HEK293T (cell line): ENCODE measurements around the gene CDC42.

Experiments used
- CTCF ChIA-PET: fragments of 350-600 bp; formaldehyde crosslinking; extraction: SDS; loops from one replicate; lab custom pipeline; 2021; ENCODE audit warnings: antibody characterized with exemption, inconsistent platforms; lab: Yijun Ruan, JAX
- POLR2A ChIA-PET: fragments of 350-600 bp; formaldehyde crosslinking; extraction: SDS; loops from one replicate; lab custom pipeline; 2020; ENCODE audit warnings: antibody characterized with exemption, inconsistent platforms; lab: Yijun Ruan, JAX
- DNase-seq: peaks from one replicate; pipeline ENCODE4 v3.0.0; 2012; ENCODE audit warnings: mixed read lengths; ENCODE audit errors: extremely low spot score
- ARNT ChIP-seq: fragments of 450-650 bp; IDR thresholded peaks from 2 replicates; pipeline ENCODE4 v1.6.1; 2017; ENCODE audit warnings: mild to moderate bottlenecking
- BHLHE40 ChIP-seq: fragments of 450-650 bp; IDR thresholded peaks from 2 replicates; pipeline ENCODE4 v1.6.1; 2016; ENCODE audit warnings: mild to moderate bottlenecking, moderate library complexity, borderline replicate concordance
- CTBP1 ChIP-seq: fragments of 450-650 bp; IDR thresholded peaks from 2 replicates; pipeline ENCODE4 v1.6.1; 2016; ENCODE audit warnings: borderline replicate concordance
- ELF4 ChIP-seq: fragments of 450-650 bp; IDR thresholded peaks from 2 replicates; pipeline ENCODE4 v1.6.1; 2017; ENCODE audit warnings: antibody characterized with exemption
- FOXA1 ChIP-seq: fragments of 450-650 bp; IDR thresholded peaks from 2 replicates; pipeline ENCODE4 v1.6.1; 2016; ENCODE audit warnings: mild to moderate bottlenecking
- FOXK2 ChIP-seq: fragments of 450-650 bp; IDR thresholded peaks from 2 replicates; pipeline ENCODE4 v1.6.1; 2016; ENCODE audit warnings: mild to moderate bottlenecking
- FOXM1 ChIP-seq: fragments of 450-650 bp; IDR thresholded peaks from 2 replicates; pipeline ENCODE4 v1.6.1; 2017; ENCODE audit warnings: mild to moderate bottlenecking, borderline replicate concordance
- HDGF ChIP-seq: fragments of 450-650 bp; IDR thresholded peaks from 2 replicates; pipeline ENCODE4 v1.6.1; 2017; ENCODE audit warnings: antibody characterized with exemption, borderline replicate concordance
- L3MBTL2 ChIP-seq: fragments of 450-650 bp; conservative IDR thresholded peaks from 2 replicates; pipeline ENCODE4 v1.6.1; 2016; ENCODE audit warnings: mild to moderate bottlenecking
- LEF1 ChIP-seq: fragments of 450-650 bp; IDR thresholded peaks from 2 replicates; pipeline ENCODE4 v1.6.1; 2017; ENCODE audit warnings: mild to moderate bottlenecking, borderline replicate concordance
- NFRKB ChIP-seq: fragments of 450-650 bp; IDR thresholded peaks from 2 replicates; pipeline ENCODE4 v1.6.1; 2016; ENCODE audit warnings: mild to moderate bottlenecking, moderate library complexity
- PKNOX1 ChIP-seq: fragments of 450-650 bp; IDR thresholded peaks from 2 replicates; pipeline ENCODE4 v1.6.1; 2016
- SP1 ChIP-seq: fragments of 450-650 bp; IDR thresholded peaks from 2 replicates; pipeline ENCODE4 v1.6.1; 2017
- SUZ12 ChIP-seq: fragments of 450-650 bp; IDR thresholded peaks from 2 replicates; pipeline ENCODE4 v1.6.1; 2016; ENCODE audit warnings: mild to moderate bottlenecking
- TARDBP ChIP-seq: fragments of 450-650 bp; IDR thresholded peaks from 2 replicates; pipeline ENCODE4 v1.6.1; 2016
- ZNF384 ChIP-seq: fragments of 450-650 bp; IDR thresholded peaks from 2 replicates; pipeline ENCODE4 v1.6.1; 2016

Gene CDC42

GRCh38 chr1:22107126-22107525, 54.6 kb downstream of the CDC42 start:
- no peak for DNase-seq
- POLR2A ChIA-PET, result no interaction called here
- no peak for TF ChIP-seq ARNT
- TF ChIP-seq FOXK2, result no peak
- no peak for TF ChIP-seq ZNF384
- TF ChIP-seq FOXA1, result no peak
- TF ChIP-seq L3MBTL2, result no peak
- TF ChIP-seq SP1, result no peak
- TF ChIP-seq LEF1, result no peak
- no peak for TF ChIP-seq FOXM1
- TF ChIP-seq TARDBP, result no peak
- no peak for TF ChIP-seq NFRKB
- TF ChIP-seq CTBP1, result no peak
- TF ChIP-seq ELF4, result no peak
- TF ChIP-seq PKNOX1, result no peak
- TF ChIP-seq BHLHE40, result no peak
- CTCF ChIA-PET, result no interaction called here

- ChIA-PET POLR2A (no interaction called here), CTCF (no interaction called here)
- TF ChIP-seq FOXK2 (no peak), BHLHE40 (no peak), ZNF384 (no peak), PKNOX1 (no peak), FOXA1 (no peak), LEF1 (no peak), ELF4 (no peak), FOXM1 (no peak), SP1 (no peak), NFRKB (no peak), SUZ12 (no peak), CTBP1 (no peak), ARNT (no peak), TARDBP (no peak), L3MBTL2 (no peak), HDGF (no peak)
- DNase-seq, result no peak
Observed at GRCh38 chr1:22108339-22109105, 56.0 kb downstream of the CDC42 start.

GRCh38 chr1:22110016-22110415, 57.5 kb downstream of the CDC42 start:
- DNase-seq, result no peak
- ChIA-PET CTCF (interaction anchor here (0.6 kb wide), 2 partner anchors 12 to 17 kb away, joined by 4 read pairs; no protein-coding TSS in a partner anchor), POLR2A (no interaction called here)

GRCh38 chr1:22111115-22111514, 58.6 kb downstream of the CDC42 start:
- POLR2A ChIA-PET, result no interaction called here
- CTCF ChIA-PET, result interaction anchor here (0.6 kb wide), 1 partner anchor 17 kb away, joined by 4 read pairs; no protein-coding TSS in a partner anchor
- TF ChIP-seq BHLHE40, result no peak
- no peak for TF ChIP-seq ELF4
- TF ChIP-seq HDGF, result no peak
- TF ChIP-seq SUZ12, result no peak
- TF ChIP-seq L3MBTL2, result no peak
- no peak for TF ChIP-seq LEF1
- no peak for TF ChIP-seq ARNT
- TF ChIP-seq FOXK2, result no peak
- DNase-seq, result no peak

More at GRCh38 chr1:22110016-22110415, 57.5 kb downstream of the CDC42 start:
- TF ChIP-seq FOXM1 (no peak), FOXK2 (no peak)

GRCh38 chr1:22111620-22112019, 59.1 kb downstream of the CDC42 start:
- no peak for DNase-seq
- ChIA-PET CTCF (interaction anchor here (0.6 kb wide), 1 partner anchor 17 kb away, joined by 4 read pairs; no protein-coding TSS in a partner anchor), POLR2A (no interaction called here)
- TF ChIP-seq SP1 (no peak), ELF4 (no peak), BHLHE40 (no peak), PKNOX1 (no peak), NFRKB (no peak), ZNF384 (no peak), TARDBP (no peak), L3MBTL2 (no peak), ARNT (no peak), CTBP1 (no peak), FOXK2 (no peak), FOXA1 (no peak), HDGF (no peak), FOXM1 (no peak), SUZ12 (no peak), LEF1 (no peak)

GRCh38 chr1:22112554-22112953, 60.0 kb downstream of the CDC42 start:
- no peak for DNase-seq
- POLR2A ChIA-PET, result interaction anchor here (1.5 kb wide), 1 partner anchor 60 kb away, joined by 3 read pairs; the partner anchor contains the start of gene CDC42
- CTCF ChIA-PET, result no interaction called here
- TF ChIP-seq CTBP1 (no peak), NFRKB (no peak), ARNT (no peak), LEF1 (no peak), FOXA1 (no peak), PKNOX1 (no peak), HDGF (no peak), L3MBTL2 (no peak), SUZ12 (no peak), TARDBP (no peak), BHLHE40 (no peak), FOXM1 (no peak), ELF4 (no peak), FOXK2 (no peak)
